DMS 273 treated with DMSO at 0.1 percent for 48 hours (cell line): ENCODE data around the gene EED.
"Not testable (repeated sequence)": the region's sequence is repeated elsewhere in the genome, so short reads cannot be mapped to it uniquely, and the experiment has no call there.

Experiments
- DNase-seq: peaks from one replicate; lab custom pipeline; 2025; lab: John Stamatoyannopoulos, UW

The EED gene

GRCh38 chr11:86292912-86293616 lies 48.5 kb downstream of the EED start:
- DNase-seq, result no peak

- no peak for DNase-seq
Observed at GRCh38 chr11:86294026-86294425, 49.5 kb downstream of the EED start.

GRCh38 chr11:86301742-86302091 lies 57.2 kb downstream of the EED start:
- no peak for DNase-seq

- peak; percentile 79 for DNase-seq
Observed at GRCh38 chr11:86302092-86302793, 57.7 kb downstream of the EED start, which contains the start of gene HIKESHI. HIKESHI (plus strand) TSS chr11:86302240; CDS start chr11:86302449, 209 bp downstream.

- DNase-seq, result no peak
Observed at GRCh38 chr11:86303257-86303656, 58.7 kb downstream of the EED start.

- DNase-seq, result not testable (repeated sequence)
Observed at GRCh38 chr11:86308710-86309109, 64.2 kb downstream of the EED start.

GRCh38 chr11:86313793-86314192 lies 69.2 kb downstream of the EED start:
- no peak for DNase-seq

GRCh38 chr11:86314636-86315035 lies 70.1 kb downstream of the EED start:
- DNase-seq, result no peak
